ENCODE measurements around the gene CBX3. TPM values are rescaled to one million over a fixed set of nuclear protein-coding genes. Genes with fewer than 3 reads are reported as not detected.

CBX3 gene
- total RNA-seq, 1 donor from 2014 or later, result 146 TPM

DNA sequence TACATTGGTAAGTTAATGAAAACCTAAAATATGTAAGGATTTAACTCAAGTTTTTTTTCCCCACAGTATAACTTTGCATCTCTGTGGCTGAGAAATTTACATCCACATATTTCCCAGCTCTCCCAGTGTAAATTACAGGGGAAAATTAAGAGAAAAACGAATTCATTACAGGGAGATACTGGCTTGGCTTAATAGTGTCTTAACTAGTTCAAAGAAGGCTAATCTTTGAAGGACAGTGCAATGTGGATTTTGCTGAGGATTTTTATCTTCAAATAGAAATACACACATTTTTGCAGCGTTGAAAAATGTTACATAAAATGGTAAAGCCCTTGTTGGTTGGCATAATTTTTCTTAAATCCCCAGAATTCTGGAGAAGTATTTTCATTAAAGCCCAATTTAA, 1.5 kb downstream of the CBX3 start:
- TF ChIP-seq, protein P1, sequence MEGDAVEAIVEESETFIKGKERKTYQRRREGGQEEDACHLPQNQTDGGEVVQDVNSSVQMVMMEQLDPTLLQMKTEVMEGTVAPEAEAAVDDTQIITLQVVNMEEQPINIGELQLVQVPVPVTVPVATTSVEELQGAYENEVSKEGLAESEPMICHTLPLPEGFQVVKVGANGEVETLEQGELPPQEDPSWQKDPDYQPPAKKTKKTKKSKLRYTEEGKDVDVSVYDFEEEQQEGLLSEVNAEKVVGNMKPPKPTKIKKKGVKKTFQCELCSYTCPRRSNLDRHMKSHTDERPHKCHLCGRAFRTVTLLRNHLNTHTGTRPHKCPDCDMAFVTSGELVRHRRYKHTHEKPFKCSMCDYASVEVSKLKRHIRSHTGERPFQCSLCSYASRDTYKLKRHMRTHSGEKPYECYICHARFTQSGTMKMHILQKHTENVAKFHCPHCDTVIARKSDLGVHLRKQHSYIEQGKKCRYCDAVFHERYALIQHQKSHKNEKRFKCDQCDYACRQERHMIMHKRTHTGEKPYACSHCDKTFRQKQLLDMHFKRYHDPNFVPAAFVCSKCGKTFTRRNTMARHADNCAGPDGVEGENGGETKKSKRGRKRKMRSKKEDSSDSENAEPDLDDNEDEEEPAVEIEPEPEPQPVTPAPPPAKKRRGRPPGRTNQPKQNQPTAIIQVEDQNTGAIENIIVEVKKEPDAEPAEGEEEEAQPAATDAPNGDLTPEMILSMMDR (IDR thresholded peaks at IDR 0.05; ENCODE audit: unreplicated experiment), result no peak
- Mint-ChIP-seq H3K4me1 (ENCODE audit: unreplicated experiment) (peaks cover 44% of the 10 kb centered on the region), H3K27me3 (ENCODE audit: unreplicated experiment) (peaks cover 26% of the 10 kb centered on the region), H3K36me3 (ENCODE audit: low read depth, unreplicated experiment) (peaks cover 44% of the 10 kb centered on the region), H3K9me3 (ENCODE audit: unreplicated experiment) (no peaks in the 10 kb centered on the region), H3K4me3 (ENCODE audit: unreplicated experiment) (peak overlapping the region; percentile 93), H3K27ac (ENCODE audit: unreplicated experiment) (peak overlapping the region; percentile 89)
- DNase-seq (ENCODE audit: low spot score), result no peak

DNA sequence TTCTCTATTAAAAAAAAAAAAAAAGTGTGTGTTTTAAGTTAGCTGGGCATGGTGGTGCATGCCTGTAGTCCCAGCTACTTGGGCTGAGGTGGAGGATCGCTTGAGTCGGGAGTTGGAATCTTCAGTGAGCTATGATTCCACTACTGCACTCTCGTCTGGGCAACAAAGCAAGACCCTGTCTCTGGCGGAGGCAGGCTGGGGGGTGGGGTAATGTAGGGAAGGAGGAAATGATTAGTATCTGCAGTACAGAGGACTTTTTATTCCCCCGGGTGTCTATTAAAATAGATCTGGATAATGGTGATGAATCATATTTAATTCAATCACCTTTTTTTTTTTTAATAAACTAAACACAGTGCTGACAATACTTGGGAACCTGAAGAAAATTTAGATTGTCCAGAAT, 6.5 kb downstream of the CBX3 start:
- peaks cover 20% of the 10 kb centered on the region for H3K36me3 Mint-ChIP-seq (ENCODE audit: low read depth, unreplicated experiment)
- no peak for DNase-seq (ENCODE audit: low spot score)
- peaks cover 22% of the 10 kb centered on the region for H3K4me1 Mint-ChIP-seq (ENCODE audit: unreplicated experiment)
- no peaks in the 10 kb centered on the region for H3K9me3 Mint-ChIP-seq (ENCODE audit: unreplicated experiment)
- H3K27me3 Mint-ChIP-seq (ENCODE audit: unreplicated experiment), result peaks cover 4% of the 10 kb centered on the region
- H3K27ac Mint-ChIP-seq (ENCODE audit: unreplicated experiment), result no peak overlapping the region
- TF ChIP-seq, protein P1 (IDR thresholded peaks at IDR 0.05; ENCODE audit: unreplicated experiment), result no peak
- no peak overlapping the region for H3K4me3 Mint-ChIP-seq (ENCODE audit: unreplicated experiment)

DNA sequence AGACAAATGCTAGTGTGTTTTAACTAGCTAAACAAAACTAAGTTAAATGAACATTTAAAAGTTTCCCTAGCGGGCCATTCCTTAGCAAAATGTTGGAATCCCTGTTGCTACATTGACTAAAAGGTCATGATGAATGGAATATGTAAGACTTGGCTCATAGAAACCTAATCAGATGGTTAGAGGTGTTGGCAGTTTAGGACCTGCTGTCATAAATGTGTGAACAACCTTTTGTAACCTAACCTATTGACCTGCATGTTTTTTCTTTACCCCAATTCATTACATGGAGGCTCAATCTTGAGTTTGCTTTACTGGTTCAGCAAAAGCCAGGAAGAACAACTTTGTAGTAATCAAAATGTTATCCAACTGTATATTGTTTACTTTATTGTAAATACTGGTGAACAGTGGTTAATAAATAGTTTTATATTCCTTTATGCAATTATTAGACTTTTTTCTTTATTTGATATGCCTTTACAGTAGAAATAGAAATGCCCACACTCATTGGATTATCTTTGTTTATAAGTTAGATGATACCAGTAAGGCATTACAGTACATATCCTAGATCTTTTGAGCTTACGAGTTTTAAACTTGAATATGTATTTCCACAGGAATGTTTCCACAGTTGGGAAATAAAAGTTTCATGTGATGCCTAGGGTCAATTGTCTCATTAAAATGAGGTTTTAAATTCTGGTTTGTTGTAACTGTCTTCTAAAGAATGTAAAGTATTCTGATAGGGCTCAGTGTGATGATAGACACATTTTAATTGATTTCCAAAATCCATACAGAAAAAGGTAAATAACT, 11.6 kb downstream of the CBX3 start:
- Mint-ChIP-seq H3K9me3 (ENCODE audit: unreplicated experiment) (no peaks in the 10 kb centered on the region), H3K4me1 (ENCODE audit: unreplicated experiment) (peaks cover 8% of the 10 kb centered on the region), H3K4me3 (ENCODE audit: unreplicated experiment) (no peak overlapping the region), H3K27ac (ENCODE audit: unreplicated experiment) (no peak overlapping the region), H3K36me3 (ENCODE audit: low read depth, unreplicated experiment) (peaks cover 7% of the 10 kb centered on the region), H3K27me3 (ENCODE audit: unreplicated experiment) (no peaks in the 10 kb centered on the region)
- TF ChIP-seq, protein P1 (IDR thresholded peaks at IDR 0.05; ENCODE audit: unreplicated experiment), result no peak
- DNase-seq (ENCODE audit: low spot score), result no peak

DNA sequence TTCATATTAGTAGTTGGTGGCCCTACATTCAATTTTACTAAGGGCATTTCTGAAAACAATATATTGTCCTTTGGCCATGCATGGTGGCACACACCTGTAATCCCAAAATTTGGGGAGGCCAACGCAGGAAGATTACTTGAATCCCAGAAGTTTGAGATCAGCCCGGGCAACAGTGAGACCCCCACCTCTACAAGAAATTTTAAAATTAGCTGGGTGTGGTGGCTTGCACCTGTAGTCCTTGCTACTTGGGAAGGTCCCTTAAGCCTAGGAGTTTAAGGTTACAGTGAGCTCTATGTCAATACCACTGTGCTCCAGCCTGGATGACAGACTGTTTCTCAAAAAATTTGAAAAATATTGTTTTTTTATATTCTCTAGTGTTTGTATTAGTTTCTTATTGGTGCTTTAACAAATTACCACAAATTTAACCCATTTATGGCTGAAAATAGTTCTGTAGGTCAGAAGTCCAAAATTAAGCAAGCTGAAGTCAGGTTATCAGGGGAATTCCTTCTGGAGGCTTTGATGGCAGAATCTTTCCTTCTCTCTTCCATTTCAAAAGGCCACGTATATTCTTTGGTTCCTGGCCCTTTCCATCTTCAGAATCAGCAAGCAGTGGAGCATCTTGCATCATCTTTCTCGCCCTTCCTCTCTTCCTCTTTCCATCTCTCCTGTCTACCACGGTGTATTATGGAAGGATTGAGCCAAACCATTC, 12.4 kb downstream of the CBX3 start:
- peaks cover 7% of the 10 kb centered on the region for H3K36me3 Mint-ChIP-seq (ENCODE audit: low read depth, unreplicated experiment)
- H3K27me3 Mint-ChIP-seq (ENCODE audit: unreplicated experiment), result no peaks in the 10 kb centered on the region
- TF ChIP-seq, protein P1 (IDR thresholded peaks at IDR 0.05; ENCODE audit: unreplicated experiment), result no peak
- no peak overlapping the region for H3K27ac Mint-ChIP-seq (ENCODE audit: unreplicated experiment)
- no peak for DNase-seq (ENCODE audit: low spot score)
- no peak overlapping the region for H3K4me3 Mint-ChIP-seq (ENCODE audit: unreplicated experiment)
- peaks cover 8% of the 10 kb centered on the region for H3K4me1 Mint-ChIP-seq (ENCODE audit: unreplicated experiment)
- no peaks in the 10 kb centered on the region for H3K9me3 Mint-ChIP-seq (ENCODE audit: unreplicated experiment)

DNA sequence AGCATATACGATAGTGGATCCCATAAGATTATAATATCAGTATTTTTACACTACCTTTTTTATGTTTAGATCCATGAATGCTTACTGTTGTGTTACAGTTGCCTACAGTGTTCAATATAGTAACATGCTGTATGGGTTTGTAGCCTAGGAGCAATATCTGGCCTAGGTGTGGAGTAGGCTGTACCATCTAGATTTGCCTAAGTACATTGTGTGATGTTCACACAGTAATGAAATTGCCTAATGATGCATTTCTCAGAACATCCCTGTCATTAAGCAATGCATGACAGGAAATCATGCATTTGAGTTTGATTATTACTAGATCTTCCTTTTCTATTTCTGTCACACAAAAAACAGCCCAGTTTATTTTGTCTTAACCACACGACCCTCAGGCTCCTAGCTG, 14.5 kb downstream of the CBX3 start:
- no peak overlapping the region for H3K27ac Mint-ChIP-seq (ENCODE audit: unreplicated experiment)
- H3K27me3 Mint-ChIP-seq (ENCODE audit: unreplicated experiment), result no peaks in the 10 kb centered on the region
- H3K36me3 Mint-ChIP-seq (ENCODE audit: low read depth, unreplicated experiment), result no peaks in the 10 kb centered on the region
- peaks cover 8% of the 10 kb centered on the region for H3K4me1 Mint-ChIP-seq (ENCODE audit: unreplicated experiment)
- TF ChIP-seq, protein P1 (IDR thresholded peaks at IDR 0.05; ENCODE audit: unreplicated experiment), result no peak
- DNase-seq (ENCODE audit: low spot score), result no peak
- no peaks in the 10 kb centered on the region for H3K9me3 Mint-ChIP-seq (ENCODE audit: unreplicated experiment)
- no peak overlapping the region for H3K4me3 Mint-ChIP-seq (ENCODE audit: unreplicated experiment)
